GM12873 (cell line): ENCODE results near the gene TRMT61A.

ENCODE experiments used
- TF ChIP-seq, protein P1 (sequence below): IDR thresholded peaks from 2 replicates; pipeline ENCODE4 v1.5.1; 2012; ENCODE audit warnings: low read depth, mild to moderate bottlenecking, moderate library complexity, low read length, control low read depth; ENCODE audit not compliant: insufficient read depth; ENCODE audit errors: missing control alignments

The TRMT61A gene

GRCh38 chr14:103558071-103558882, 29.3 kb downstream of the TRMT61A start:
- TF ChIP-seq, protein P1, sequence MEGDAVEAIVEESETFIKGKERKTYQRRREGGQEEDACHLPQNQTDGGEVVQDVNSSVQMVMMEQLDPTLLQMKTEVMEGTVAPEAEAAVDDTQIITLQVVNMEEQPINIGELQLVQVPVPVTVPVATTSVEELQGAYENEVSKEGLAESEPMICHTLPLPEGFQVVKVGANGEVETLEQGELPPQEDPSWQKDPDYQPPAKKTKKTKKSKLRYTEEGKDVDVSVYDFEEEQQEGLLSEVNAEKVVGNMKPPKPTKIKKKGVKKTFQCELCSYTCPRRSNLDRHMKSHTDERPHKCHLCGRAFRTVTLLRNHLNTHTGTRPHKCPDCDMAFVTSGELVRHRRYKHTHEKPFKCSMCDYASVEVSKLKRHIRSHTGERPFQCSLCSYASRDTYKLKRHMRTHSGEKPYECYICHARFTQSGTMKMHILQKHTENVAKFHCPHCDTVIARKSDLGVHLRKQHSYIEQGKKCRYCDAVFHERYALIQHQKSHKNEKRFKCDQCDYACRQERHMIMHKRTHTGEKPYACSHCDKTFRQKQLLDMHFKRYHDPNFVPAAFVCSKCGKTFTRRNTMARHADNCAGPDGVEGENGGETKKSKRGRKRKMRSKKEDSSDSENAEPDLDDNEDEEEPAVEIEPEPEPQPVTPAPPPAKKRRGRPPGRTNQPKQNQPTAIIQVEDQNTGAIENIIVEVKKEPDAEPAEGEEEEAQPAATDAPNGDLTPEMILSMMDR, result no peak

GRCh38 chr14:103559766-103560165, 30.8 kb downstream of the TRMT61A start:
- TF ChIP-seq, protein P1, result no peak

DNA sequence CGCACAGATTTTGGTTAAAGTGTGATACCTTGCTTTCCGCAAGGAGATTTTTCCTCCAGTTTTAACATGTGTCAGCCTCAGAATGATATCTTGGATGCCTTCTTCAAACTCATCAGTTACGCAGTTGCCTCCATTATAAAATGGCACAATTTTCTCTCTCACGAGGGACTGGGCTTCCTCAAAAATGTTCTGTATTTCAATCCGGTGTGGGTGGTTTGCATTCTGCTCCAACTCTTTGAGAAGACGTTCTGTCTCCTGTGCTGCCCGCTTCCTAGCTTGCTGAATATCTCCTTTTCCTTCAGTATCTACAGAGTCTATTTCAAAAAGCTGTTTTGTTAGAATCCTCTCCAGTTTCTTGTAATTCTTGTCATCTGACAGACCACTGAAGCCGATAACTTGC, 31.7 kb downstream of the TRMT61A start:
- TF ChIP-seq, protein P1, result no peak

- TF ChIP-seq, protein P1, result no peak
Observed at GRCh38 chr14:103561381-103562178, 32.6 kb downstream of the TRMT61A start.

DNA sequence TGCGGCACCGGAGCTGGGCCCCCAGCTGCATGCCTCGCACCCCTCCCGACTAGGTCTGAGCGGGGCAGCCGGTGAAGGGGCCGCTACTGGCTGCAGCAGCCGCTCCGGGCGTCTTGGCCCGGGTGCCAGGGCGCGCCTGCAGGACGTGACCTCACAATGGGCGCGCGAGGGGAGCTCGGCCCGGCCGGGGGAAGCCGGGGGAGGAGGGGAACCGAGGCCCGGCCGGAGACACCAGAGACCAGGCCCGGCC, 33.1 kb downstream of the TRMT61A start:
- TF ChIP-seq, protein P1, result no peak

- TF ChIP-seq, protein P1, result no peak
Observed at GRCh38 chr14:103562429-103563225, 33.6 kb downstream of the TRMT61A start, which contains the start of the genes BAG5 and COA8. BAG5 (minus strand) TSS chr14:103562657; CDS start chr14:103561164, 1,493 bp downstream. COA8 (plus strand) TSS chr14:103562960; CDS start chr14:103563002, 42 bp downstream.
